ENCODE results near the gene TRPV5. TPM values are rescaled to one million over a fixed set of nuclear protein-coding genes. Genes with fewer than 3 reads are reported as not detected.

The TRPV5 gene
- total and polyA plus RNA-seq, 7 experiments from 2014 or later = not detected

DNA sequence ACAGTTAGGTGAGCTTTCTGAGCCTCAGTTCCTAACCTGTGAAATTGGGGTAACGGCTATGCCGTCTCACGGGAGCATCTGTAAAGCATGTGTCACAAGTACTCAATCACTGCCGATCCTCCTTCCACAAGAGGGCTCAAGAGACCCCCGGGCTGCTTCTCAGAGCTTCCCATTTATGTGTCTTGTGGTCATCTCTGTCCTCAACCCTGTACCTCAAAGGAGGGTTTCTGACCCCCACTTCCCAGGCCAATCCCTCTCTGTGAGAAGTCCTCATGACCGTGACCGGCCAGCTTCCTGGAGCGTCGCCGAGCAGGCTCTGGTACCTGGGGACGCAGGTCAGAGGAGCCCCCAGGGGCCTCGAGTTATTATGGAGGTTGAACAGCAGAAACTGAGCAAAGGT lies 510 bp upstream of the TRPV5 start:
- H3K4me1 Mint-ChIP-seq = no peaks in the 10 kb centered on the region
- ChIA-PET CTCF (no interaction called here), POLR2A (no interaction called here)
- no peak overlapping the region for H3K27ac ChIP-seq (ENCODE audit: low read depth, low read length)
- H3K4me3 ChIP-seq (ENCODE audit: low read length) = no peak overlapping the region
- H3K27me3 Mint-ChIP-seq = peaks cover 0 to 11% (median 0%) of the 10 kb centered on the region in 5 donors
- no peaks in the 10 kb centered on the region for H3K36me3 ChIP-seq (ENCODE audit: control insufficient read depth in 2 of 3, insufficient read depth in 3 of 3, low read length in 3 of 3)
- H3K4me1 ChIP-seq (ENCODE audit: control insufficient read depth in 2 of 2, insufficient read depth in 2 of 2, low read length in 2 of 2) = no peaks in the 10 kb centered on the region
- H3K27me3 ChIP-seq (ENCODE audit: control insufficient read depth in 2 of 2, insufficient read depth in 2 of 2, low read length in 2 of 2) = no peaks in the 10 kb centered on the region
- intact Hi-C loops (cut with micrococcal nuclease) = no loop called here
- H3K4me3 Mint-ChIP-seq = no peak overlapping the region
- H3K36me3 Mint-ChIP-seq = no peaks in the 10 kb centered on the region
- no peak overlapping the region for H3K27ac Mint-ChIP-seq
- H3K9me3 ChIP-seq (ENCODE audit: control insufficient read depth in 2 of 3, low read length in 3 of 3) = no peaks in the 10 kb centered on the region
- DNase-seq (no peak), ATAC-seq (no peak)
- H3K9me3 Mint-ChIP-seq = peaks cover 0 to 1% (median 0%) of the 10 kb centered on the region in 11 donors

DNA sequence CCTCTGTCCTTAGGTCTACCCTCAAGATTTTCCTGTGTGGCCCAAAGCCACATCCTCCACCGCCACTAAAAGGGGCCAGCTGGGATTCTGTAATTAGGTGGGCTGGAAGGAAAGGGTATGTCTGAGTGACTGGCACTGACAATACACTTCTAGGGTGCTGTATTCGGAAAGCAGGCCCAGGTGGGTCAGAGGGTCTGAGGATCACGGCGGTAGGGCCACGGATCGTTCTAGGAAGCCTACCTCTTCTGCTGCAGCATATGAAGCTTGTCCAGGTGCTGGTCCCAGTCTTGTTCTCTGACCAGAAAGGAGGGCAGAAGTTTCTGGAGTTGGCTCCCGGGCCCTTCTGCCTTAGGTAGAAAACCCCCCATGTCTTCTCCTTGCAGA lies 462 bp downstream of the TRPV5 start:
- H3K27me3 Mint-ChIP-seq = peaks cover 0 to 15% (median 0%) of the 10 kb centered on the region in 5 donors
- Histone ChIP-seq H3K4me1 (ENCODE audit: control insufficient read depth in 2 of 2, insufficient read depth in 2 of 2, low read length in 2 of 2) (no peaks in the 10 kb centered on the region), H3K4me3 (ENCODE audit: low read length) (no peak overlapping the region), H3K27me3 (ENCODE audit: control insufficient read depth in 2 of 2, insufficient read depth in 2 of 2, low read length in 2 of 2) (no peaks in the 10 kb centered on the region), H3K27ac (ENCODE audit: low read depth, low read length) (no peak overlapping the region), H3K36me3 (ENCODE audit: control insufficient read depth in 2 of 3, insufficient read depth in 3 of 3, low read length in 3 of 3) (no peaks in the 10 kb centered on the region), H3K9me3 (ENCODE audit: control insufficient read depth in 2 of 3, low read length in 3 of 3) (no peaks in the 10 kb centered on the region)
- intact Hi-C loops (cut with micrococcal nuclease) = no loop called here
- no peak overlapping the region for H3K27ac Mint-ChIP-seq
- DNase-seq = no peak
- ChIA-PET CTCF (no interaction called here), POLR2A (no interaction called here)
- H3K9me3 Mint-ChIP-seq = peaks cover 0 to 1% (median 0%) of the 10 kb centered on the region in 11 donors
- no peaks in the 10 kb centered on the region for H3K4me1 Mint-ChIP-seq
- ATAC-seq = no peak
- no peak overlapping the region for H3K4me3 Mint-ChIP-seq
- H3K36me3 Mint-ChIP-seq = no peaks in the 10 kb centered on the region

DNA sequence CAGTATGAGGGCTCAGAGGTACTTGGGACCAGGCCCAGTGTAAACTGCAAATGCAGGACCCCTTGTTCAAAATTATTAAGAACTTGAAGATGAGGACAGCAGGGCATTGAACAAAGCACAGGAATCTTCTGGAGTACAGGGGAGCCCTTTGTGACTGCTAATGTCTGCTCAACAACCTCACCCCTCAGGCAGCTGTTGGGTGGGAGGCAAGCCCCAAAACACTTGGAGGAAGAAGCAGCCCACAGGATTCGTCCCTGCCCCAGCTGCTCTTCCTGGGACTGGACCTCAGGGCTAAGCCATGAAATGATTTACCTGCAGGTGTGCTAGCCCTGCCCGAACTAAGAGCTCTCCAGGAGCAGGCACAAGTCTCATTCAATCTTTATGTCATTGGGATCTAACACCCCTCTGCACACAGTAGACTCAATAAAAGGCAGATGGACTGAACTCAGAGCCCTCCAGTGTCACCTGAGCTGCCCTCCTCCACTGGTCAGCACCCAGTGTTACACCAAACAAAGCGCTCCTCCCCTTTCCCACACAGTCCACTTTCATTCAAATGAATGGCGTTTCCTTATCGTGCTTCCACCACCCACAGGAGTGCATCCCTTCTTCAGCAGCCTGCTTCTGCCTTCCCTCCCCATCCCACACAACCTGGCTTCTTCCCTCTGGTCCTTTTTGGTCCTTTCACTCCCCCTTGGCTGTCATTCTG lies 1.0 kb downstream of the TRPV5 start:
- POLR2A ChIA-PET = no interaction called here
- H3K27ac Mint-ChIP-seq = no peak overlapping the region

DNA sequence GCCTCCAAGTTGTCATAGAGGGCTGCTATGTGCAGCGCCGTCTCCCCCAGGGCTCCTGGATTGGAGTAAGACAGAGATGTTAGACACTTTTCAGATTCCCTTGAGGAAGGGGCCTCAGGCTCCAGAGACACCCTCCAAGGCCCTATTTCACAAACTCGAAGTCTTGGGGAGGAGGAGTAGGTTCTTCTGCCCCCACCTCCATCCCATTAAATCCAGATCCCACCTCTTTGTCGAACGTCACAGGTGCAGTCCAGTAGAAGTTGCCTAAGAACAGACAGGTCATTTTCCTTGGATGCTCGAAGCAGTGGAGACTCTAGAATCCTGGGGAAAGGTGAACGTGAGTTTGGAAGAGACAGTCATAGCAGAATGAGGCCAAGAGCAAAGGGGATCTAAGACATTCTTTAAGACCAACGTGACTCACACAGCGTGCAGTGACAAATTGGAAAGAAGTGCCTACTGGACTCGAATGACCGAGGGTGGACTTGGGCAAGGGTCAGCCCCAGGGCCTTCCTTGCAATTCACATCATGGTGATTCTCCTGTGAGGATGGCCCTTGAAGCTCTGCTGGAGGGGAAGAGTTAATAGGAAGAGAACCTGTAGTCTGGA lies 3.3 kb downstream of the TRPV5 start:
- DNase-seq (no peak), ATAC-seq (no peak)
- Histone ChIP-seq H3K9me3 (ENCODE audit: control insufficient read depth in 2 of 3, low read length in 3 of 3) (no peaks in the 10 kb centered on the region), H3K4me3 (ENCODE audit: low read length) (no peak overlapping the region), H3K27me3 (ENCODE audit: control insufficient read depth in 2 of 2, insufficient read depth in 2 of 2, low read length in 2 of 2) (no peaks in the 10 kb centered on the region), H3K4me1 (ENCODE audit: control insufficient read depth in 2 of 2, insufficient read depth in 2 of 2, low read length in 2 of 2) (no peaks in the 10 kb centered on the region), H3K36me3 (ENCODE audit: control insufficient read depth in 2 of 3, insufficient read depth in 3 of 3, low read length in 3 of 3) (no peaks in the 10 kb centered on the region), H3K27ac (ENCODE audit: low read depth, low read length) (no peak overlapping the region)
- peaks cover 0 to 2% (median 0%) of the 10 kb centered on the region in 7 donors for H3K4me1 Mint-ChIP-seq
- no peak overlapping the region for H3K27ac Mint-ChIP-seq
- H3K27me3 Mint-ChIP-seq = peaks cover 0 to 15% (median 0%) of the 10 kb centered on the region in 5 donors
- intact Hi-C loops (cut with micrococcal nuclease) = no loop called here
- H3K36me3 Mint-ChIP-seq = no peaks in the 10 kb centered on the region
- CTCF ChIA-PET = no interaction called here
- POLR2A ChIA-PET = no interaction called here
- H3K9me3 Mint-ChIP-seq = no peaks in the 10 kb centered on the region
- H3K4me3 Mint-ChIP-seq = no peak overlapping the region

More for the DNA sequence above, 1.0 kb downstream of the TRPV5 start:
- Mint-ChIP-seq H3K27me3 (peaks cover 0 to 15% (median 0%) of the 10 kb centered on the region in 5 donors), H3K9me3 (peaks cover 0 to 1% (median 0%) of the 10 kb centered on the region in 11 donors), H3K4me1 (no peaks in the 10 kb centered on the region), H3K4me3 (no peak overlapping the region), H3K36me3 (no peaks in the 10 kb centered on the region)
- Histone ChIP-seq H3K4me1 (ENCODE audit: control insufficient read depth in 2 of 2, insufficient read depth in 2 of 2, low read length in 2 of 2) (no peaks in the 10 kb centered on the region), H3K27ac (ENCODE audit: low read depth, low read length) (no peak overlapping the region), H3K27me3 (ENCODE audit: control insufficient read depth in 2 of 2, insufficient read depth in 2 of 2, low read length in 2 of 2) (no peaks in the 10 kb centered on the region), H3K9me3 (ENCODE audit: control insufficient read depth in 2 of 3, low read length in 3 of 3) (no peaks in the 10 kb centered on the region), H3K36me3 (ENCODE audit: control insufficient read depth in 2 of 3, insufficient read depth in 3 of 3, low read length in 3 of 3) (no peaks in the 10 kb centered on the region), H3K4me3 (ENCODE audit: low read length) (no peak overlapping the region)
- intact Hi-C loops (cut with micrococcal nuclease) = no loop called here
- no peak for ATAC-seq
- CTCF ChIA-PET = no interaction called here
- no peak for DNase-seq

DNA sequence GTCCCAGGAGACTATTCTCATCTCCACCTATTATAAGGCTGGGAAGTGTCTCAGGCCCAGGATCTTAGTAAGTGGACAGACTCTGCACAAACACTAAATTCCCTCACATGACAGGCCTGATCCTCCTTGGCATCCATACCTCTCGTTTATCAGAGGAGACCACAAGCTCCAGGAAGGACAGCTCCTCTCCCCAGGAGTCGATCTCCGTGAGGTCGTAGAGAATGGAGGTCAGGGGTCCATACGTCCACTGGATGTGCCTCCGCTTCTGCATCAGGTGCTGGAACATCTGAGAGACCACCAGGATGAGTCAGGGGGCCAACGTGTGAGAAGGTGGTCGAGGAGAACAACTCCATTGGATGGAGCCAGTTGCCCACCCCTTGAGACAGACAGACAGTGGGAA lies 5.6 kb downstream of the TRPV5 start:
- no peaks in the 10 kb centered on the region for H3K36me3 ChIP-seq (ENCODE audit: control insufficient read depth in 2 of 3, insufficient read depth in 3 of 3, low read length in 3 of 3)
- Mint-ChIP-seq H3K27me3 (peaks cover 0 to 7% (median 0%) of the 10 kb centered on the region in 5 donors), H3K4me1 (peaks cover 0 to 2% (median 0%) of the 10 kb centered on the region in 7 donors), H3K27ac (no peak overlapping the region), H3K9me3 (no peaks in the 10 kb centered on the region), H3K36me3 (no peaks in the 10 kb centered on the region), H3K4me3 (no peak overlapping the region)
- CTCF ChIA-PET = no interaction called here
- H3K27me3 ChIP-seq (ENCODE audit: control insufficient read depth in 2 of 2, insufficient read depth in 2 of 2, low read length in 2 of 2) = no peaks in the 10 kb centered on the region
- DNase-seq (no peak), ATAC-seq (no peak)
- H3K4me1 ChIP-seq (ENCODE audit: control insufficient read depth in 2 of 2, insufficient read depth in 2 of 2, low read length in 2 of 2) = no peaks in the 10 kb centered on the region
- no peaks in the 10 kb centered on the region for H3K9me3 ChIP-seq (ENCODE audit: control insufficient read depth in 2 of 3, low read length in 3 of 3)
- H3K4me3 ChIP-seq (ENCODE audit: low read length) = no peak overlapping the region
- POLR2A ChIA-PET = no interaction called here
- intact Hi-C loops (cut with micrococcal nuclease) = no loop called here
- no peak overlapping the region for H3K27ac ChIP-seq (ENCODE audit: low read depth, low read length)

DNA sequence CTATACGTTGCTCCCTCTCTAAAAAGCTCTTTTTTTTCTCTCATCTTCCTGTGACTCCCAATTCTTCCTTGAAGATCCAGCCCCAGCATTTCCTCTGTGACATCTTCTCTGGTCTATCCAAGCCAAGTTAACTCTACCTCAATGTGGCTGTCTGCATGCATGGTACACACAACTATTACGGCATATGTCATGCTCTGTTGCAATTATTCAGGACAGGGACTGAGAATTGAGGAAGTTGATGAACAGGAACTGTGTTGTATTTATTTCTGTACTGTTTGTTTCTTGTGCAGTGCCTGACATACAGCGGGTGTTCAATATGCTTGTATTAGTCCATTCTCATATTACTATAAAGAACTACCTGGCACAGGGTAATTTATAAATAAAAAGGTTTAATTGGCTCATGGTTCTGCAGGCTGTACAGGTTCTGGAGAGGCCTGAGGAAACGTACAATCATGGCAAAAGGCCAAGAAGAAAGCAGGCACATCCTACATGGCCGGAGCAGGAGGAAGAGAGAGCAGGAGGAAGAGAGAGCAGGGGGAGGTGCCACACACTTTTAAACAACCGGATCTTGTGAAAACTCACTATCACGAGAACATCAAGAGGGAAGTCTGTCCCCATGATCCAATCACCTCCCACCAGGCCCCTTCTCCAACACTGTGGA lies 6.3 kb downstream of the TRPV5 start:
- ChIA-PET POLR2A (no interaction called here), CTCF (no interaction called here)
- peaks cover 0 to 6% (median 0%) of the 10 kb centered on the region in 5 donors for H3K27me3 Mint-ChIP-seq
- no peak overlapping the region for H3K27ac Mint-ChIP-seq
- Histone ChIP-seq H3K36me3 (ENCODE audit: control insufficient read depth in 2 of 3, insufficient read depth in 3 of 3, low read length in 3 of 3) (no peaks in the 10 kb centered on the region), H3K9me3 (ENCODE audit: control insufficient read depth in 2 of 3, low read length in 3 of 3) (no peaks in the 10 kb centered on the region), H3K4me3 (ENCODE audit: low read length) (no peak overlapping the region), H3K27ac (ENCODE audit: low read depth, low read length) (no peak overlapping the region), H3K4me1 (ENCODE audit: control insufficient read depth in 2 of 2, insufficient read depth in 2 of 2, low read length in 2 of 2) (no peaks in the 10 kb centered on the region), H3K27me3 (ENCODE audit: control insufficient read depth in 2 of 2, insufficient read depth in 2 of 2, low read length in 2 of 2) (no peaks in the 10 kb centered on the region)
- peaks cover 0 to 2% (median 0%) of the 10 kb centered on the region in 7 donors for H3K4me1 Mint-ChIP-seq
- ATAC-seq = peak; percentile 76
- H3K36me3 Mint-ChIP-seq = no peaks in the 10 kb centered on the region
- no peaks in the 10 kb centered on the region for H3K9me3 Mint-ChIP-seq
- DNase-seq = no peak
- intact Hi-C loops (cut with micrococcal nuclease) = no loop called here
- H3K4me3 Mint-ChIP-seq = no peak overlapping the region
